ENCODE measurements around the gene CD8B2. TPM values are rescaled to one million over a fixed set of nuclear protein-coding genes. Genes with fewer than 3 reads are reported as not detected.

CD8B2 gene
- total RNA-seq, 1 experiment from 2014 or later: not detected

- intact Hi-C loops (cut with micrococcal nuclease; ENCODE audit: unreplicated experiment) (no loop called here), in situ Hi-C loops (cut with HindIII; ENCODE audit: low pct_unique_long_range_greater_than_20kb, low sequenced_read_pairs) (no loop called here)
- H3K4me1 ChIP-seq (ENCODE audit: control insufficient read depth, insufficient read depth, low read length): no peaks in the 10 kb centered on the region
- H3K9me3 ChIP-seq (ENCODE audit: control insufficient read depth, insufficient read depth, low read depth, low read length): no peaks in the 10 kb centered on the region
- H3K27me3 ChIP-seq (ENCODE audit: control insufficient read depth, insufficient read depth, low read length): peaks cover 7% of the 10 kb centered on the region
- TF ChIP-seq TCF7L2 (IDR thresholded peaks at IDR 0.05; ENCODE audit: low read depth, low read length): no peak
- TF ChIP-seq CTCF (IDR thresholded peaks at IDR 0.05): no peak
- TF ChIP-seq POLR2AphosphoS5 (IDR thresholded peaks at IDR 0.05; ENCODE audit: low read depth, low read length): no peak
- TF ChIP-seq SIN3A (IDR thresholded peaks at IDR 0.05; ENCODE audit: borderline replicate concordance, insufficient read depth, low read depth, low read length): no peak
- no peak for TF ChIP-seq REST (IDR thresholded peaks at IDR 0.05; ENCODE audit: insufficient read depth in 1 of 2, low read depth in 2 of 2, low read length in 1 of 2)
- no peak overlapping the region for H3K4me3 ChIP-seq (ENCODE audit: low read depth in 2 of 2, low read length in 2 of 2)
- no peak overlapping the region for H3K27ac ChIP-seq (ENCODE audit: low read length)
- ChIA-PET POLR2A (no interaction called here), CTCF (no interaction called here)
- DNase-seq (ENCODE audit: low read depth, low spot score): no peak
- no TSS peak for BruUV-seq (replicated peaks)
- ATAC-seq: no peak
- H3K36me3 ChIP-seq (ENCODE audit: control insufficient read depth, insufficient read depth, low read length): no peaks in the 10 kb centered on the region
These were observed 73.6 kb downstream of the CD8B2 start for GRCh38 chr2:106560773-106561172.

- no peak overlapping the region for H3K4me3 ChIP-seq (ENCODE audit: low read depth in 2 of 2, low read length in 2 of 2)
- no peak overlapping the region for H3K27ac ChIP-seq (ENCODE audit: low read length)
- intact Hi-C loops (cut with micrococcal nuclease; ENCODE audit: unreplicated experiment): no loop called here
- no TSS peak for BruUV-seq (replicated peaks)
- H3K4me1 ChIP-seq (ENCODE audit: control insufficient read depth, insufficient read depth, low read length): no peaks in the 10 kb centered on the region
- ChIA-PET POLR2A (no interaction called here), CTCF (no interaction called here)
- H3K9me3 ChIP-seq (ENCODE audit: control insufficient read depth, insufficient read depth, low read depth, low read length): no peaks in the 10 kb centered on the region
- H3K27me3 ChIP-seq (ENCODE audit: control insufficient read depth, insufficient read depth, low read length): peaks cover 7% of the 10 kb centered on the region
- no peaks in the 10 kb centered on the region for H3K36me3 ChIP-seq (ENCODE audit: control insufficient read depth, insufficient read depth, low read length)
- ATAC-seq (no peak), DNase-seq (ENCODE audit: low read depth, low spot score) (no peak)
- in situ Hi-C loops (cut with HindIII; ENCODE audit: low pct_unique_long_range_greater_than_20kb, low sequenced_read_pairs): no loop called here
- TF ChIP-seq SIN3A (IDR thresholded peaks at IDR 0.05; ENCODE audit: borderline replicate concordance, insufficient read depth, low read depth, low read length) (no peak), CTCF (IDR thresholded peaks at IDR 0.05) (no peak), TCF7L2 (IDR thresholded peaks at IDR 0.05; ENCODE audit: low read depth, low read length) (no peak), REST (IDR thresholded peaks at IDR 0.05; ENCODE audit: insufficient read depth in 1 of 2, low read depth in 2 of 2, low read length in 1 of 2) (no peak), POLR2AphosphoS5 (IDR thresholded peaks at IDR 0.05; ENCODE audit: low read depth, low read length) (no peak)
These were observed 74.2 kb downstream of the CD8B2 start for GRCh38 chr2:106561356-106561755.

Data from Panc1 (cell line).